HepG2 (cell line): ENCODE data around the gene SKIDA1. TPM values are rescaled to one million over a fixed set of nuclear protein-coding genes. Genes with fewer than 3 reads are reported as not detected.
A peak's percentile ranks its signal among the peaks of the same experiment; 100 is the strongest.

Experiments
- GLI4 ChIP-seq: sonication (generic); formaldehyde crosslinking; IDR thresholded peaks from 2 replicates; pipeline ENCODE4 v1.5.1; 2020; ENCODE audit warnings: missing genetic modification reagents, mild to moderate bottlenecking, moderate library complexity, borderline replicate concordance
- HNRNPUL1 ChIP-seq: fragments of 200-400 bp; formaldehyde crosslinking; IDR thresholded peaks from 2 replicates; pipeline ENCODE4 v1.6.1; 2017; ENCODE audit warnings: low read depth, mild to moderate bottlenecking, low read length, moderate library complexity
- IKZF4 ChIP-seq: sonication (generic); formaldehyde crosslinking; IDR thresholded peaks from 2 replicates; pipeline ENCODE4 v1.5.1; 2020; ENCODE audit warnings: borderline replicate concordance, mild to moderate bottlenecking, low read depth, missing genetic modification reagents; ENCODE audit errors: not compliant biosample characterization
- MXI1 ChIP-seq: IDR thresholded peaks from 3 replicates; pipeline ENCODE4 v1.6.1; 2012; ENCODE audit warnings: low read depth, low read length, inconsistent platforms, borderline replicate concordance
- POLR2AphosphoS2 ChIP-seq: IDR thresholded peaks from 2 replicates; pipeline ENCODE4 v1.6.1; 2011; ENCODE audit warnings: low read depth, low read length, improper control_type of control experiment
- RERE ChIP-seq: IDR thresholded peaks from 2 replicates; pipeline ENCODE4 v1.6.1; 2016; ENCODE audit warnings: low read depth, missing genetic modification reagents, missing compliant biosample characterization
- SNAPC2 ChIP-seq: sonication (generic); formaldehyde crosslinking; IDR thresholded peaks from 2 replicates; pipeline ENCODE4 v1.8.1; 2022; ENCODE audit warnings: mild to moderate bottlenecking, missing genetic modification reagents
- THRA ChIP-seq: sonication (generic); formaldehyde crosslinking; IDR thresholded peaks from 2 replicates; pipeline ENCODE4 v1.4.0; 2020; ENCODE audit warnings: missing genetic modification reagents, borderline replicate concordance
- ZBTB10 ChIP-seq: sonication (generic); formaldehyde crosslinking; IDR thresholded peaks from 2 replicates; pipeline ENCODE4 v1.4.0; 2020; ENCODE audit warnings: missing genetic modification reagents, borderline replicate concordance
- ZBTB39 ChIP-seq: sonication (generic); formaldehyde crosslinking; IDR thresholded peaks from 2 replicates; pipeline ENCODE4 v1.5.0; 2020; ENCODE audit warnings: missing genetic modification reagents
- ZBTB4 ChIP-seq: sonication (generic); formaldehyde crosslinking; IDR thresholded peaks from 2 replicates; pipeline ENCODE4 v1.4.0; 2020; ENCODE audit warnings: missing genetic modification reagents, mild to moderate bottlenecking, borderline replicate concordance
- ZNF256 ChIP-seq: sonication (generic); formaldehyde crosslinking; conservative IDR thresholded peaks from 2 replicates; pipeline ENCODE4 v1.4.0; 2020; ENCODE audit warnings: missing genetic modification reagents
- ZNF619 ChIP-seq: sonication (generic); formaldehyde crosslinking; IDR thresholded peaks from 2 replicates; pipeline ENCODE4 v1.4.0; 2020; ENCODE audit warnings: mild to moderate bottlenecking, missing genetic modification reagents
- polyA plus RNA-seq, 8 experiments: library from polyadenylated mRNA; depleted of rRNA in 3 of 8; stranded (reverse) in 7 of 8; unstranded in 1 of 8; fragments of >200 nt; fragmentation: Illumina TruSeq in 4 of 8; extraction: Trizol in 4 of 8; gene quantifications; 2 replicates each; pipeline versions ENCODE4 v1.2.1 to v1.2.3, GENCODE V29; 2011 to 2016; ENCODE audit warnings: low read depth in 4 of 8, missing spikeins in 1 of 8, mixed read lengths in 1 of 8; ENCODE audit not compliant: insufficient read depth in 1 of 8
- total RNA-seq, 5 experiments: library from RNA; depleted of rRNA; stranded (reverse); fragments of >200 nt; fragmentation: Illumina TruSeq; extraction: Trizol; gene quantifications; 2 replicates each; pipeline ENCODE4 v1.2.3, GENCODE V29; 2016; ENCODE audit warnings: low read depth in 1 of 5

The SKIDA1 gene
- total and polyA plus RNA-seq, 2 of the 13 experiments (the other 11 are each of a cell fraction or from before 2014, with no cell fraction given) = 0.73 to 1.5 TPM

GRCh38 chr10:21505711-21506278 lies 19.7 kb downstream of the SKIDA1 start (continued):
- TF ChIP-seq MXI1 (no peak), ZBTB4 (CRISPR knock-in tag) (peak; percentile 61; the same call in 1 of the 2 replicates), SNAPC2 (CRISPR knock-in tag) (peak; percentile 91), ZBTB39 (no peak), ZBTB10 (CRISPR knock-in tag) (0 out of 2 replicates have a peak, but pooled peaks have one; percentile 60), GLI4 (CRISPR knock-in tag) (no peak), RERE (peak; percentile 98), ZNF619 (CRISPR knock-in tag) (peak; percentile 30; the same call in 1 of the 2 replicates), ZNF256 (CRISPR knock-in tag) (no peak), POLR2AphosphoS2 (no peak), THRA (CRISPR knock-in tag) (peak; percentile 99), HNRNPUL1 (no peak), IKZF4 (no peak)
